B cell (primary cell): Measurements from ENCODE around the gene PRUNE2.

Experiments used
- EZH2 ChIP-seq: IDR thresholded peaks from 2 replicates; pipeline ENCODE4 v1.6.1; 2012; ENCODE audit warnings: borderline replicate concordance, low read depth, mild to moderate bottlenecking, moderate library complexity, low read length; ENCODE audit not compliant: insufficient read depth, poor library complexity, severe bottlenecking
- TF ChIP-seq, protein P1 (sequence below): fragments of 200-600 bp; IDR thresholded peaks from one replicate; pipeline ENCODE4 v1.8.0; 2022; ENCODE audit warnings: antibody characterized with exemption, mild to moderate bottlenecking

GRCh38 chr9:76744336-76744735 lies 161.6 kb downstream of the PRUNE2 start:
- TF ChIP-seq, protein P1, sequence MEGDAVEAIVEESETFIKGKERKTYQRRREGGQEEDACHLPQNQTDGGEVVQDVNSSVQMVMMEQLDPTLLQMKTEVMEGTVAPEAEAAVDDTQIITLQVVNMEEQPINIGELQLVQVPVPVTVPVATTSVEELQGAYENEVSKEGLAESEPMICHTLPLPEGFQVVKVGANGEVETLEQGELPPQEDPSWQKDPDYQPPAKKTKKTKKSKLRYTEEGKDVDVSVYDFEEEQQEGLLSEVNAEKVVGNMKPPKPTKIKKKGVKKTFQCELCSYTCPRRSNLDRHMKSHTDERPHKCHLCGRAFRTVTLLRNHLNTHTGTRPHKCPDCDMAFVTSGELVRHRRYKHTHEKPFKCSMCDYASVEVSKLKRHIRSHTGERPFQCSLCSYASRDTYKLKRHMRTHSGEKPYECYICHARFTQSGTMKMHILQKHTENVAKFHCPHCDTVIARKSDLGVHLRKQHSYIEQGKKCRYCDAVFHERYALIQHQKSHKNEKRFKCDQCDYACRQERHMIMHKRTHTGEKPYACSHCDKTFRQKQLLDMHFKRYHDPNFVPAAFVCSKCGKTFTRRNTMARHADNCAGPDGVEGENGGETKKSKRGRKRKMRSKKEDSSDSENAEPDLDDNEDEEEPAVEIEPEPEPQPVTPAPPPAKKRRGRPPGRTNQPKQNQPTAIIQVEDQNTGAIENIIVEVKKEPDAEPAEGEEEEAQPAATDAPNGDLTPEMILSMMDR = no peak
- TF ChIP-seq EZH2 = no peak
